Neuronal stem cell (in vitro differentiated cells): ENCODE data around the gene EEF1AKMT4.
A peak's percentile ranks its signal among the peaks of the same experiment; 100 is the strongest.

Source experiments
- DNase-seq: peaks from one replicate; pipeline ENCODE4 v3.0.0-alpha.2; 2013; ENCODE audit warnings: low spot score
- H2AFZ ChIP-seq: one replicate; pipeline ENCODE4 v1.6.1; 2013; ENCODE audit warnings: mild to moderate bottlenecking, low read length, inconsistent platforms
- H2AK5ac ChIP-seq: 2 replicates; pipeline ENCODE4 v1.6.1; 2013; ENCODE audit warnings: low read depth, mild to moderate bottlenecking, inconsistent platforms, low read length, moderate library complexity, mixed read lengths
- H2BK120ac ChIP-seq: 2 replicates; pipeline ENCODE4 v1.6.1; 2013; ENCODE audit warnings: low read depth, mild to moderate bottlenecking, inconsistent platforms, low read length, moderate library complexity, mixed read lengths
- H2BK12ac ChIP-seq: one replicate; pipeline ENCODE4 v1.6.1; 2013; ENCODE audit warnings: low read length, inconsistent platforms
- H2BK15ac ChIP-seq: 2 replicates; pipeline ENCODE4 v1.6.1; 2013; ENCODE audit warnings: mild to moderate bottlenecking, low read length, inconsistent platforms, mixed read lengths
- H2BK5ac ChIP-seq: one replicate; pipeline ENCODE4 v1.6.1; 2013; ENCODE audit warnings: inconsistent platforms, mild to moderate bottlenecking, low read length, moderate library complexity
- H3K14ac ChIP-seq: one replicate; pipeline ENCODE4 v1.6.1; 2013; ENCODE audit warnings: low read length, inconsistent platforms
- H3K18ac ChIP-seq: 2 replicates; pipeline ENCODE4 v1.6.1; 2013; ENCODE audit warnings: low read length, inconsistent platforms
- H3K23ac ChIP-seq: 2 replicates; pipeline ENCODE4 v1.6.1; 2013; ENCODE audit warnings: low read depth, mild to moderate bottlenecking, mixed read lengths, low read length, inconsistent platforms; ENCODE audit not compliant: poor library complexity
- H3K27ac ChIP-seq: replicated peaks from 3 replicates; pipeline ENCODE4 v1.5.1; 2013; ENCODE audit warnings: low read length, inconsistent platforms
- H3K27me3 ChIP-seq, 3 experiments: 2 replicates each; pipeline ENCODE4 v1.6.1; 2013; ENCODE audit warnings: low read length in 3 of 3, mild to moderate bottlenecking in 2 of 3, inconsistent platforms in 1 of 3, low read depth in 1 of 3, mixed read lengths in 1 of 3, moderate library complexity in 1 of 3; ENCODE audit not compliant: control insufficient read depth in 3 of 3, insufficient read depth in 3 of 3
- H3K36me3 ChIP-seq, 2 donors: replicated peaks in 1 of 2; 2 replicates each; pipeline ENCODE4 v1.6.1; 2013; ENCODE audit warnings: low read length in 2 of 2; ENCODE audit not compliant: control insufficient read depth in 2 of 2, insufficient read depth in 2 of 2
- H3K4ac ChIP-seq: 2 replicates; pipeline ENCODE4 v1.6.1; 2013; ENCODE audit warnings: inconsistent platforms, mild to moderate bottlenecking, low read length, moderate library complexity
- H3K4me1 ChIP-seq, 2 donors: 1 replicate in 1 of 2; 2 replicates in 1 of 2; pipeline ENCODE4 v1.6.1; 2013; ENCODE audit warnings: low read length in 2 of 2, low read depth in 1 of 2; ENCODE audit not compliant: control insufficient read depth in 2 of 2, insufficient read depth in 1 of 2
- H3K4me2 ChIP-seq: one replicate; pipeline ENCODE4 v1.6.1; 2013; ENCODE audit warnings: mild to moderate bottlenecking, low read length, inconsistent platforms; ENCODE audit not compliant: insufficient read depth, poor library complexity, severe bottlenecking
- H3K4me3 ChIP-seq, 2 donors: 2 replicates each; pipeline ENCODE4 v1.5.1; 2013; ENCODE audit warnings: low read length in 2 of 2, mild to moderate bottlenecking in 2 of 2, inconsistent platforms in 1 of 2, moderate library complexity in 1 of 2
- H3K79me1 ChIP-seq: one replicate; pipeline ENCODE4 v1.6.1; 2013; ENCODE audit warnings: low read depth, mild to moderate bottlenecking, inconsistent platforms, low read length, moderate library complexity
- H3K9ac ChIP-seq: one replicate; pipeline ENCODE4 v1.6.1; 2013; ENCODE audit warnings: mild to moderate bottlenecking, low read depth, low read length, inconsistent platforms; ENCODE audit not compliant: poor library complexity
- H3K9me3 ChIP-seq, 2 donors: replicated peaks in 1 of 2; 2 replicates each; pipeline versions ENCODE3 to v1.6.1; 2013; ENCODE audit warnings: low read length in 2 of 2, mild to moderate bottlenecking in 2 of 2, inconsistent platforms in 1 of 2, low read depth in 1 of 2, mixed read lengths in 1 of 2, moderate library complexity in 1 of 2; ENCODE audit not compliant: control insufficient read depth in 2 of 2, insufficient read depth in 1 of 2
- H4K8ac ChIP-seq: one replicate; pipeline ENCODE4 v1.6.1; 2013; ENCODE audit warnings: low read depth, mild to moderate bottlenecking, inconsistent platforms, low read length, moderate library complexity
- H4K91ac ChIP-seq: one replicate; pipeline ENCODE4 v1.6.1; 2013; ENCODE audit warnings: low read length, low read depth, mild to moderate bottlenecking, inconsistent platforms; ENCODE audit not compliant: poor library complexity
- WGBS, 2 donors: extraction: QIAGEN DNeasy Blood & Tissue Kit; methylation state at CpG; one replicate each; pipeline ENCODE4 v1.1.7; 2013; ENCODE audit warnings: missing lambda C conversion rate in 2 of 2, mixed read lengths in 1 of 2; ENCODE audit not compliant: insufficient read length in 2 of 2, insufficient replicate concordance in 1 of 2; ENCODE audit errors: extremely low coverage in 2 of 2; 5-methylcytosine and 5-hydroxymethylcytosine counted together

EEF1AKMT4 gene

DNA sequence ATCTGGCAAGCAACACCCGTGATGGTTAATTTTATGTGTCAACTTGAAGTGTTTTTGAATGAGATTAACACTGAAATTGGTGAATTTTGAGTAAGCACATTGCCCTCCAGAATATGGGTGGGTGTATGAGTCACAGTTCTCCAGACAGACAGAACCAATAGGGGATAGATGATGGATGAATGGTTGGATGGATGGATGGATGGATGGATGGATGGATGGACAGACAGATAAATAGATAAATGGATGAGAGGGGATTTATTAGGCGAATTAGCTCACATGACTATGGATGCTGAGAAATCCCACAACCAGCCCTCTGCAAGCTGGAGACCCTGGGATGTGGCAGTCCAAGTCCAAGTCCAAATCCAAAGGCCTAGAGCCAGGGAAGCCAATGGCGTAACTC, 25.5 kb upstream of the EEF1AKMT4 start:
- H3K4ac ChIP-seq = no peak overlapping the region
- no peak for DNase-seq
- no peak overlapping the region for H3K18ac ChIP-seq
- H3K27me3 ChIP-seq = peaks cover 8 to 44% (median 18%) of the 10 kb centered on the region in 3 experiments
- no peaks in the 10 kb centered on the region for H3K79me1 ChIP-seq
- no peak overlapping the region for H2BK12ac ChIP-seq
- no peak overlapping the region for H4K8ac ChIP-seq
- H2BK120ac ChIP-seq = no peak overlapping the region
- H2BK5ac ChIP-seq = no peak overlapping the region
- H3K23ac ChIP-seq = no peak overlapping the region
- no peaks in the 10 kb centered on the region for H3K9me3 ChIP-seq
- no peak overlapping the region for H3K9ac ChIP-seq
- H2AFZ ChIP-seq = no peak overlapping the region
- H4K91ac ChIP-seq = no peak overlapping the region
- no peak overlapping the region for H3K14ac ChIP-seq
- WGBS, 2 donors = no CpG with 5 or more reads among the region's 3 CpGs
- H3K27ac ChIP-seq = no peak overlapping the region
- H2BK15ac ChIP-seq = no peak overlapping the region
- H3K4me1 ChIP-seq = peaks cover 0 to 3% of the 10 kb centered on the region in 2 donors
- no peak overlapping the region for H3K4me2 ChIP-seq
- no peaks in the 10 kb centered on the region for H3K36me3 ChIP-seq
- no peak overlapping the region for H2AK5ac ChIP-seq
- H3K4me3 ChIP-seq = no peak overlapping the region

- no CpG with 5 or more reads among the region's 2 CpGs for WGBS, 2 donors
- Histone ChIP-seq H3K4me1 (peaks cover 4 to 6% of the 10 kb centered on the region in 2 donors), H2BK12ac (no peak overlapping the region), H2BK5ac (no peak overlapping the region), H2BK15ac (no peak overlapping the region), H3K4me3 (no peak overlapping the region), H3K27ac (no peak overlapping the region), H3K4ac (no peak overlapping the region), H2BK120ac (no peak overlapping the region), H3K9ac (no peak overlapping the region), H3K36me3 (no peaks in the 10 kb centered on the region), H3K9me3 (peaks cover 0 to 2% of the 10 kb centered on the region in 2 donors), H2AK5ac (no peak overlapping the region), H4K8ac (no peak overlapping the region), H4K91ac (no peak overlapping the region), H3K18ac (no peak overlapping the region), H3K79me1 (peaks cover 2% of the 10 kb centered on the region), H3K14ac (no peak overlapping the region), H3K4me2 (no peak overlapping the region), H2AFZ (no peak overlapping the region), H3K23ac (no peak overlapping the region), H3K27me3 (peaks cover 31 to 76% (median 53%) of the 10 kb centered on the region in 3 experiments)
- DNase-seq = no peak
Measured at GRCh38 chr3:184227481-184227935, 22.0 kb upstream of the EEF1AKMT4 start.

GRCh38 chr3:184228376-184229137, 20.9 kb upstream of the EEF1AKMT4 start:
- WGBS, 2 donors = no CpG with 5 or more reads among the region's 12 CpGs
- no peak for DNase-seq
- peak overlapping the region; percentile 73 for H3K23ac ChIP-seq

GRCh38 chr3:184229394-184230080, 19.9 kb upstream of the EEF1AKMT4 start, which contains the start of gene VWA5B2:
Gene VWA5B2, plus strand, starts transcription at chr3:184229585. Its CDS starts 944 bp downstream, at chr3:184230529.
- WGBS, 2 donors = no CpG with 5 or more reads among the region's 66 CpGs

More at GRCh38 chr3:184228376-184229137, 20.9 kb upstream of the EEF1AKMT4 start:
- Histone ChIP-seq H3K4me3 (peak overlapping the region in 1 of 2 donors; percentile 77), H2BK15ac (peak overlapping the region; percentile 81), H3K9me3 (peaks cover 0 to 2% of the 10 kb centered on the region in 2 donors), H3K27me3 (peaks cover 31 to 87% (median 59%) of the 10 kb centered on the region in 3 experiments), H3K4ac (no peak overlapping the region), H3K18ac (peak overlapping the region; percentile 64), H2BK120ac (no peak overlapping the region), H3K14ac (peak overlapping the region; percentile 8), H2AFZ (peak overlapping the region; percentile 97), H4K91ac (no peak overlapping the region), H2AK5ac (peak overlapping the region; percentile 46), H4K8ac (peak overlapping the region; percentile 43), H3K9ac (peak overlapping the region; percentile 21), H2BK5ac (no peak overlapping the region), H3K36me3 (no peaks in the 10 kb centered on the region), H3K27ac (no peak overlapping the region), H3K79me1 (peaks cover 2% of the 10 kb centered on the region), H2BK12ac (no peak overlapping the region), H3K4me1 (peaks cover 4 to 6% of the 10 kb centered on the region in 2 donors), H3K4me2 (peak overlapping the region; percentile 80)

More at GRCh38 chr3:184229394-184230080, 19.9 kb upstream of the EEF1AKMT4 start, which contains the start of gene VWA5B2:
- Histone ChIP-seq H3K27me3 (peaks cover 31 to 89% (median 56%) of the 10 kb centered on the region in 3 experiments), H3K14ac (peak within 1 kb of the TSS; percentile 82), H3K9ac (peak within 1 kb of the TSS; percentile 70), H2BK15ac (peak within 1 kb of the TSS; percentile 81), H3K79me1 (peaks cover 2% of the 10 kb centered on the region), H4K91ac (no peak within 1 kb of the TSS), H2AFZ (peak within 1 kb of the TSS; percentile 97), H2BK120ac (no peak within 1 kb of the TSS), H3K4me3 (peak within 1 kb of the TSS; percentile 46 to 78), H3K9me3 (peaks cover 0 to 2% of the 10 kb centered on the region in 2 donors), H2AK5ac (peak within 1 kb of the TSS; percentile 75), H3K27ac (no peak within 1 kb of the TSS), H3K36me3 (no peaks in the 10 kb centered on the region), H4K8ac (peak within 1 kb of the TSS; percentile 82), H3K18ac (peak within 1 kb of the TSS; percentile 89), H3K4ac (no peak within 1 kb of the TSS), H2BK5ac (no peak within 1 kb of the TSS), H3K4me2 (peak within 1 kb of the TSS; percentile 80), H3K23ac (peak within 1 kb of the TSS; percentile 73), H2BK12ac (no peak within 1 kb of the TSS), H3K4me1 (peaks cover 4 to 6% of the 10 kb centered on the region in 2 donors)
- peak; percentile 71 for DNase-seq
